Measurements from ENCODE around the gene PREX1. TPM values are rescaled to one million over a fixed set of nuclear protein-coding genes. Genes with fewer than 3 reads are reported as not detected.

The PREX1 gene
- total RNA-seq, 1 donor from 2014 or later: 248 TPM

DNA sequence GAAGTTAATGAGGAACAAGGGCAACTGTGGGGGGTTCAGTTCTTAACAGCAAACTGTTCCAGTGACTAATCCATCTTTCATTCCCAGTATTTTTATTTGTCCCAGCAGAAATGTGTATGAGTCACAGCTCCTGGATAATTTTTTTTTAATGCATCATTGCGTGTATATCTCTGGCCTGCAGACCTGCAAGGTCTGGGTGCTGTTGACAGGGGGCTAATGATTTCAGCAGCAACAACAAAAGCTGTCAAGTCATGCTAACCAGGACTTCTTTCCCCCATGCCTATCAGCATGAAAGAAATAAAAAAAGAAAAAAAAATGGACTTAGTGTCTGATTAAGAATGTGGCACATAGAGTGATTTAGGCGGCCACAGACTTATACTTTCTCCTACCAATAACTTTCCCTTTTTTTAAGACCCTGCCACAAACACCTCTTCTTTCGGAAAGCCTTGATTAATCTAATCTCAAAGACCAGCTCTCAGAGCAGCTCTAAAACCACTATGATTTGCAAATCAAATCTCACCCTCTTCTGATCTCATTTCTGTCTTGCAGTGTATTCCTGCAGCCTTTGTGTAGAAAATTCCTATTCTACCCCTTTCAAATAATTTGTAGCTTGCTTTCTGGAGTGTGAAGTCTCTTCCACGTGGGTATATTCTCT is 14.2 kb upstream of the PREX1 start:
- H3K27me3 Mint-ChIP-seq (ENCODE audit: unreplicated experiment): no peaks in the 10 kb centered on the region
- peaks cover 17% of the 10 kb centered on the region for H3K4me1 Mint-ChIP-seq (ENCODE audit: unreplicated experiment)
- H3K27ac Mint-ChIP-seq (ENCODE audit: unreplicated experiment): no peak overlapping the region
- TF ChIP-seq, protein P1, sequence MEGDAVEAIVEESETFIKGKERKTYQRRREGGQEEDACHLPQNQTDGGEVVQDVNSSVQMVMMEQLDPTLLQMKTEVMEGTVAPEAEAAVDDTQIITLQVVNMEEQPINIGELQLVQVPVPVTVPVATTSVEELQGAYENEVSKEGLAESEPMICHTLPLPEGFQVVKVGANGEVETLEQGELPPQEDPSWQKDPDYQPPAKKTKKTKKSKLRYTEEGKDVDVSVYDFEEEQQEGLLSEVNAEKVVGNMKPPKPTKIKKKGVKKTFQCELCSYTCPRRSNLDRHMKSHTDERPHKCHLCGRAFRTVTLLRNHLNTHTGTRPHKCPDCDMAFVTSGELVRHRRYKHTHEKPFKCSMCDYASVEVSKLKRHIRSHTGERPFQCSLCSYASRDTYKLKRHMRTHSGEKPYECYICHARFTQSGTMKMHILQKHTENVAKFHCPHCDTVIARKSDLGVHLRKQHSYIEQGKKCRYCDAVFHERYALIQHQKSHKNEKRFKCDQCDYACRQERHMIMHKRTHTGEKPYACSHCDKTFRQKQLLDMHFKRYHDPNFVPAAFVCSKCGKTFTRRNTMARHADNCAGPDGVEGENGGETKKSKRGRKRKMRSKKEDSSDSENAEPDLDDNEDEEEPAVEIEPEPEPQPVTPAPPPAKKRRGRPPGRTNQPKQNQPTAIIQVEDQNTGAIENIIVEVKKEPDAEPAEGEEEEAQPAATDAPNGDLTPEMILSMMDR (IDR thresholded peaks at IDR 0.05; ENCODE audit: unreplicated experiment): no peak
- no peak overlapping the region for H3K4me3 Mint-ChIP-seq (ENCODE audit: unreplicated experiment)
- H3K9me3 Mint-ChIP-seq (ENCODE audit: unreplicated experiment): no peaks in the 10 kb centered on the region
- H3K36me3 Mint-ChIP-seq (ENCODE audit: low read depth, unreplicated experiment): no peaks in the 10 kb centered on the region
- DNase-seq (ENCODE audit: low spot score): no peak

GRCh38 chr20:48841196-48841874 is 13.5 kb upstream of the PREX1 start:
- TF ChIP-seq, protein P1 (IDR thresholded peaks at IDR 0.05; ENCODE audit: unreplicated experiment): no peak
- H3K4me3 Mint-ChIP-seq (ENCODE audit: unreplicated experiment): no peak overlapping the region
- DNase-seq (ENCODE audit: low spot score): no peak
- H3K9me3 Mint-ChIP-seq (ENCODE audit: unreplicated experiment): no peaks in the 10 kb centered on the region
- H3K27ac Mint-ChIP-seq (ENCODE audit: unreplicated experiment): no peak overlapping the region
- no peaks in the 10 kb centered on the region for H3K27me3 Mint-ChIP-seq (ENCODE audit: unreplicated experiment)
- H3K4me1 Mint-ChIP-seq (ENCODE audit: unreplicated experiment): peaks cover 14% of the 10 kb centered on the region
- H3K36me3 Mint-ChIP-seq (ENCODE audit: low read depth, unreplicated experiment): no peaks in the 10 kb centered on the region

DNA sequence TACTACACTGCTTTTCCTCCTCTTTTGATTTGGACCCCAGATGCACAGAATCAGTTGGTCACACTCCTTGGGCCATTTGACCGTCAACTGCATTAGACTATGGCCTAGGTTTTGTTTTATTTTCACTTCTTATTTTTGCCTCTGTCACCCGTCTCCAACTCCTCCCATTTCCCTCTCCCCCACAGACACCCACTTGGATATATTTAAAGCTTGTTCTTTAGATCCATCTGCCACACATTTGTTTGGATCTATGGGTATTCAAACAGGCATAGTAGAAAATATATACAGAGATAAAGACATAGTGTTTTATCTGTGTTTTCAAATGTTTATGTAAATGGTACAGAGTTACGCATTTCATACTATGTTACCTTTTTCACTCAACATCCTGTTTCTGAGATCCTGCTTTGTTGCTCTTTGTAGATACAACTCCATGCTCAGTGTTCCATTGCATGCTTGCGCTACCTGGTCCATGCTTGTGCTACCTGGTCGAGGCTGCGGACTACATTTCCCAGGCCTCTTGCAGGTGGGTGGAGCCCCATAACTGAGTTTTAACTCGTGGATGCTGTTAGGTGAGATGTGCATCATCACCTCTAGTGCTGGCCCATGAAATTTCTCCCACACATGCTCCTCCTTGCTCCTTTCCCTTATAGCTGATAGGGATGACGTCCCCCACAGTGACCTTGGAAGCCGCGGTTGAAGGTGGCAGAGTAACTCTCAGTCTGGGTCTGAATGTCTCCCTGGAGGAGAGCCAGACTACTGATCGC is 11.5 kb upstream of the PREX1 start:
- no peaks in the 10 kb centered on the region for H3K9me3 Mint-ChIP-seq (ENCODE audit: unreplicated experiment)
- no peak for DNase-seq (ENCODE audit: low spot score)
- no peaks in the 10 kb centered on the region for H3K36me3 Mint-ChIP-seq (ENCODE audit: low read depth, unreplicated experiment)
- no peak overlapping the region for H3K4me3 Mint-ChIP-seq (ENCODE audit: unreplicated experiment)
- H3K4me1 Mint-ChIP-seq (ENCODE audit: unreplicated experiment): peaks cover 12% of the 10 kb centered on the region
- H3K27me3 Mint-ChIP-seq (ENCODE audit: unreplicated experiment): no peaks in the 10 kb centered on the region
- H3K27ac Mint-ChIP-seq (ENCODE audit: unreplicated experiment): no peak overlapping the region
- TF ChIP-seq, protein P1 (IDR thresholded peaks at IDR 0.05; ENCODE audit: unreplicated experiment): no peak

DNA sequence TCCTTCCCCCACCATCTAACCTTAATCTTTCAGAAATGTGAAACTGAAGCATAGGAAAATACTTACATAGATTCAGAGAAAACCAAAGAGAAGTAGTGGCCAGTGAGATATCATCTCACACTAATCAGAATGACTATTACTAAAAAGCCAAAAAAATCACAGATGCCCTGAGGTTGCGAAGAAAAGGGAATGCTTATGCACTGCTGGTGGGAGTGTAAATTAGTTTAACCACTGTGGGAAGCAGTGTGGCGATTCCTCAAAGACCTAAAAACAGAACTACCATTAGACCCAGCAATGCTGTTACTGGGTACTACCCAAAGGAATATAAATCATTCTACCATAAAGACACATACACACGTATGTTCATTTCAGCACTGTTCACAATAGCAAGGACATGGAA is 9.2 kb upstream of the PREX1 start:
- TF ChIP-seq, protein P1 (IDR thresholded peaks at IDR 0.05; ENCODE audit: unreplicated experiment): no peak
- no peak overlapping the region for H3K27ac Mint-ChIP-seq (ENCODE audit: unreplicated experiment)
- no peaks in the 10 kb centered on the region for H3K36me3 Mint-ChIP-seq (ENCODE audit: low read depth, unreplicated experiment)
- no peak for DNase-seq (ENCODE audit: low spot score)
- H3K27me3 Mint-ChIP-seq (ENCODE audit: unreplicated experiment): no peaks in the 10 kb centered on the region
- H3K4me1 Mint-ChIP-seq (ENCODE audit: unreplicated experiment): peaks cover 12% of the 10 kb centered on the region
- H3K4me3 Mint-ChIP-seq (ENCODE audit: unreplicated experiment): no peak overlapping the region
- no peaks in the 10 kb centered on the region for H3K9me3 Mint-ChIP-seq (ENCODE audit: unreplicated experiment)
